ENCODE measurements around the gene RSPRY1.

Gene RSPRY1

GRCh38 chr16:57225978-57226377, 39.8 kb downstream of the RSPRY1 start:
- DNase-seq (ENCODE audit: low read depth in 1 of 2, low spot score in 1 of 2), result no peak
- H3K27ac ChIP-seq (replicated peaks), result no peak overlapping the region
- TF ChIP-seq CTCF (IDR thresholded peaks at IDR 0.05; ENCODE audit: insufficient read depth, low read length) (no peak), REST (IDR thresholded peaks at IDR 0.05; ENCODE audit: insufficient replicate concordance, low read depth) (no peak), GABPA (IDR thresholded peaks at IDR 0.05; ENCODE audit: low read depth) (no peak), SPI1 (IDR thresholded peaks at IDR 0.05; ENCODE audit: borderline replicate concordance, low read depth) (no peak), POLR2AphosphoS5 (IDR thresholded peaks at IDR 0.05; ENCODE audit: low read depth) (no peak)
- no peaks in the 10 kb centered on the region for H3K27me3 ChIP-seq (ENCODE audit: insufficient read depth, poor library complexity, severe bottlenecking)
- no peak overlapping the region for H3K4me3 ChIP-seq (replicated peaks; ENCODE audit: insufficient read depth, low read length)

GRCh38 chr16:57226701-57227621, 40.8 kb downstream of the RSPRY1 start:
- Histone ChIP-seq H3K27ac (replicated peaks) (no peak overlapping the region), H3K27me3 (ENCODE audit: insufficient read depth, poor library complexity, severe bottlenecking) (no peaks in the 10 kb centered on the region), H3K4me3 (replicated peaks; ENCODE audit: insufficient read depth, low read length) (no peak overlapping the region)
- TF ChIP-seq GABPA (IDR thresholded peaks at IDR 0.05; ENCODE audit: low read depth), result no peak
- TF ChIP-seq REST (IDR thresholded peaks at IDR 0.05; ENCODE audit: insufficient replicate concordance, low read depth), result no peak
- no peak for TF ChIP-seq CTCF (IDR thresholded peaks at IDR 0.05; ENCODE audit: insufficient read depth, low read length)
- TF ChIP-seq SPI1 (IDR thresholded peaks at IDR 0.05; ENCODE audit: borderline replicate concordance, low read depth), result no peak
- no peak for TF ChIP-seq POLR2AphosphoS5 (IDR thresholded peaks at IDR 0.05; ENCODE audit: low read depth)
- no peak for DNase-seq (ENCODE audit: low read depth in 1 of 2, low spot score in 1 of 2)

GRCh38 chr16:57229079-57229478, 43.0 kb downstream of the RSPRY1 start:
- no peaks in the 10 kb centered on the region for H3K27me3 ChIP-seq (ENCODE audit: insufficient read depth, poor library complexity, severe bottlenecking)
- DNase-seq (ENCODE audit: low read depth in 1 of 2, low spot score in 1 of 2), result no peak
- H3K27ac ChIP-seq (replicated peaks), result no peak overlapping the region
- TF ChIP-seq SPI1 (IDR thresholded peaks at IDR 0.05; ENCODE audit: borderline replicate concordance, low read depth) (no peak), CTCF (IDR thresholded peaks at IDR 0.05; ENCODE audit: insufficient read depth, low read length) (no peak), GABPA (IDR thresholded peaks at IDR 0.05; ENCODE audit: low read depth) (no peak), REST (IDR thresholded peaks at IDR 0.05; ENCODE audit: insufficient replicate concordance, low read depth) (no peak), POLR2AphosphoS5 (IDR thresholded peaks at IDR 0.05; ENCODE audit: low read depth) (no peak)
- no peak overlapping the region for H3K4me3 ChIP-seq (replicated peaks; ENCODE audit: insufficient read depth, low read length)

Data from HL-60 (cell line).